DMS153 treated with DMSO at 0.1 percent for 48 hours (cell line): ENCODE measurements around the gene FXYD6.

Experiments
- DNase-seq: peaks from one replicate; lab custom pipeline; 2025; ENCODE audit not compliant: unreplicated experiment; lab: John Stamatoyannopoulos, UW

The FXYD6 gene

GRCh38 chr11:117832511-117832910 lies 43.9 kb downstream of the FXYD6 start:
- no peak for DNase-seq

- no peak for DNase-seq
Observed at GRCh38 chr11:117831661-117832415, 44.6 kb downstream of the FXYD6 start.

GRCh38 chr11:117830674-117831351 lies 45.6 kb downstream of the FXYD6 start:
- no peak for DNase-seq

GRCh38 chr11:117830072-117830471 lies 46.4 kb downstream of the FXYD6 start:
- DNase-seq: no peak

- no peak for DNase-seq
Observed at GRCh38 chr11:117829369-117829725, 47.1 kb downstream of the FXYD6 start.

GRCh38 chr11:117828611-117829368 lies 47.7 kb downstream of the FXYD6 start:
- no peak for DNase-seq

GRCh38 chr11:117827521-117828511 lies 48.6 kb downstream of the FXYD6 start:
- DNase-seq: no peak

GRCh38 chr11:117826832-117827231 lies 49.6 kb downstream of the FXYD6 start:
- no peak for DNase-seq

GRCh38 chr11:117826190-117826570 lies 50.3 kb downstream of the FXYD6 start:
- no peak for DNase-seq

- no peak for DNase-seq
Observed at GRCh38 chr11:117825538-117826189, 50.8 kb downstream of the FXYD6 start.

GRCh38 chr11:117824571-117825537 lies 51.6 kb downstream of the FXYD6 start, which contains the start of gene FXYD2:
TSS of gene FXYD2 (minus strand) at chr11:117824744. CDS start at chr11:117824678, 66 bp downstream.
- no peak for DNase-seq

GRCh38 chr11:117823946-117824420 lies 52.5 kb downstream of the FXYD6 start:
- DNase-seq: no peak

GRCh38 chr11:117823294-117823945 lies 53.0 kb downstream of the FXYD6 start:
- no peak for DNase-seq

GRCh38 chr11:117822074-117823033 lies 54.1 kb downstream of the FXYD6 start:
- no peak for DNase-seq

GRCh38 chr11:117821431-117821830 lies 55.0 kb downstream of the FXYD6 start:
- no peak for DNase-seq

GRCh38 chr11:117820516-117820915 lies 55.9 kb downstream of the FXYD6 start:
- no peak for DNase-seq

- peak; percentile 65 for DNase-seq
Observed at GRCh38 chr11:117820071-117820470, 56.4 kb downstream of the FXYD6 start.
